ENCODE results near the gene HPSE.
"Not testable (repeated sequence)": the region's sequence is repeated elsewhere in the genome, so short reads cannot be mapped to it uniquely, and the experiment has no call there.

The HPSE gene

GRCh38 chr4:83305187-83305586, 29.5 kb downstream of the HPSE start:
- FAIRE-seq: no peak
- TF ChIP-seq POLR2A (IDR thresholded peaks at IDR 0.05; ENCODE audit: low read depth, low read length): no peak
- TF ChIP-seq POLR2AphosphoS5 (IDR thresholded peaks at IDR 0.05; ENCODE audit: low read depth, low read length): no peak
- no peak for TF ChIP-seq TAF1 (IDR thresholded peaks at IDR 0.05; ENCODE audit: borderline replicate concordance, low read depth, low read length)
- DNase-seq (ENCODE audit: insufficient read length): no peak

- TF ChIP-seq POLR2A (IDR thresholded peaks at IDR 0.05; ENCODE audit: low read depth, low read length): no peak
- FAIRE-seq: no peak
- DNase-seq (ENCODE audit: insufficient read length): no peak
These were observed 36.9 kb downstream of the HPSE start for GRCh38 chr4:83297548-83298260.

- FAIRE-seq (no peak), DNase-seq (ENCODE audit: insufficient read length) (no peak)
- no peak for TF ChIP-seq TAF1 (IDR thresholded peaks at IDR 0.05; ENCODE audit: borderline replicate concordance, low read depth, low read length)
- no peak for TF ChIP-seq POLR2AphosphoS5 (IDR thresholded peaks at IDR 0.05; ENCODE audit: low read depth, low read length)
These were observed 41.2 kb downstream of the HPSE start for GRCh38 chr4:83293305-83294046.

GRCh38 chr4:83290059-83290774, 44.4 kb downstream of the HPSE start:
- DNase-seq (ENCODE audit: insufficient read length); FAIRE-seq: not testable (repeated sequence)

- not testable (repeated sequence) for DNase-seq (ENCODE audit: insufficient read length); FAIRE-seq
These were observed 46.3 kb downstream of the HPSE start for GRCh38 chr4:83288381-83288780.

GRCh38 chr4:83285055-83285407, 49.6 kb downstream of the HPSE start:
- TF ChIP-seq TAF1 (IDR thresholded peaks at IDR 0.05; ENCODE audit: borderline replicate concordance, low read depth, low read length): no peak
- no peak for TF ChIP-seq POLR2A (IDR thresholded peaks at IDR 0.05; ENCODE audit: low read depth, low read length)
- TF ChIP-seq POLR2AphosphoS5 (IDR thresholded peaks at IDR 0.05; ENCODE audit: low read depth, low read length): no peak

GRCh38 chr4:83284193-83285054, 50.2 kb downstream of the HPSE start, which contains the start of gene COQ2:
Gene COQ2, minus strand, starts transcription at chr4:83284798. Its CDS starts 34 bp downstream, at chr4:83284764.
- TF ChIP-seq POLR2A (IDR thresholded peaks at IDR 0.05; ENCODE audit: low read depth, low read length): peak; percentile 84; the same call in 1 of the 2 replicates
- 0 out of 2 replicates have a peak, but pooled peaks have one; percentile 51 for TF ChIP-seq TAF1 (IDR thresholded peaks at IDR 0.05; ENCODE audit: borderline replicate concordance, low read depth, low read length)
- TF ChIP-seq POLR2AphosphoS5 (IDR thresholded peaks at IDR 0.05; ENCODE audit: low read depth, low read length): peak; percentile 71
- peak; percentile 96 for FAIRE-seq
- DNase-seq (ENCODE audit: insufficient read length): peak; percentile 75

More at GRCh38 chr4:83285055-83285407, 49.6 kb downstream of the HPSE start:
- FAIRE-seq (no peak), DNase-seq (ENCODE audit: insufficient read length) (no peak)

GRCh38 chr4:83283181-83283580, 51.5 kb downstream of the HPSE start:
- FAIRE-seq (peak; percentile 44), DNase-seq (ENCODE audit: insufficient read length) (no peak)
- TF ChIP-seq POLR2A (IDR thresholded peaks at IDR 0.05; ENCODE audit: low read depth, low read length) (no peak), POLR2AphosphoS5 (IDR thresholded peaks at IDR 0.05; ENCODE audit: low read depth, low read length) (no peak), TAF1 (IDR thresholded peaks at IDR 0.05; ENCODE audit: borderline replicate concordance, low read depth, low read length) (no peak)

GRCh38 chr4:83282049-83282535, 52.6 kb downstream of the HPSE start:
- TF ChIP-seq TAF1 (IDR thresholded peaks at IDR 0.05; ENCODE audit: borderline replicate concordance, low read depth, low read length) (no peak), POLR2AphosphoS5 (IDR thresholded peaks at IDR 0.05; ENCODE audit: low read depth, low read length) (no peak), POLR2A (IDR thresholded peaks at IDR 0.05; ENCODE audit: low read depth, low read length) (no peak)
- peak; percentile 69 for FAIRE-seq
- DNase-seq (ENCODE audit: insufficient read length): no peak

- DNase-seq (ENCODE audit: insufficient read length): no peak
- TF ChIP-seq TAF1 (IDR thresholded peaks at IDR 0.05; ENCODE audit: borderline replicate concordance, low read depth, low read length): no peak
- no peak for TF ChIP-seq POLR2AphosphoS5 (IDR thresholded peaks at IDR 0.05; ENCODE audit: low read depth, low read length)
- TF ChIP-seq POLR2A (IDR thresholded peaks at IDR 0.05; ENCODE audit: low read depth, low read length): no peak
- FAIRE-seq: peak; percentile 83
These were observed 53.3 kb downstream of the HPSE start for GRCh38 chr4:83281307-83281706.

Data from GM12892 (cell line).